HFFc6 (cell line): ENCODE results near the gene DRP2. TPM values are rescaled to one million over a fixed set of nuclear protein-coding genes. Genes with fewer than 3 reads are reported as not detected.

Source experiments
- DNase-seq: peaks from one replicate; pipeline ENCODE4 v3.0.0-alpha.2; 2018
- H3K27ac Mint-ChIP-seq: 2 replicates; pipeline ENCODE4 v1.8.0; 2020; ENCODE audit warnings: mild to moderate bottlenecking, mixed read lengths
- H3K27me3 Mint-ChIP-seq: 2 replicates; pipeline ENCODE4 v1.8.0; 2021; ENCODE audit warnings: mild to moderate bottlenecking, moderate library complexity, mixed read lengths; ENCODE audit not compliant: insufficient read depth
- H3K36me3 Mint-ChIP-seq: 2 replicates; pipeline ENCODE4 v1.8.0; 2021; ENCODE audit warnings: low read depth, mixed read lengths
- H3K4me1 Mint-ChIP-seq: 2 replicates; pipeline ENCODE4 v1.8.0; 2020; ENCODE audit warnings: low read depth, mixed read lengths
- H3K4me3 Mint-ChIP-seq: 2 replicates; pipeline ENCODE4 v1.8.0; 2020; ENCODE audit warnings: mild to moderate bottlenecking, moderate library complexity, mixed read lengths
- H3K9me3 Mint-ChIP-seq: 2 replicates; pipeline ENCODE4 v1.8.0; 2020; ENCODE audit warnings: mild to moderate bottlenecking, mixed read lengths
- CTCF ChIP-seq: fragments of 200-600 bp; sonication (generic); IDR thresholded peaks from 2 replicates; pipeline ENCODE4 v1.5.0; 2021; ENCODE audit warnings: antibody characterized with exemption, mild to moderate bottlenecking
- total RNA-seq, 6 experiments: library from RNA; stranded (reverse); fragmentation: NEBNext Ultra II Directional; extraction: Animal tissue kit (Norgen Biotek cat#: 25700); gene quantifications; 2 replicates in 1 of 6; 3 replicates in 5 of 6; pipeline ENCODE4 v1.2.3, GENCODE V29; 2021

The DRP2 gene
- total RNA-seq, 6 experiments from 2014 or later: 0.30 to 0.55 (median 0.37) TPM

GRCh38 chrX:101263766-101264165, 44.2 kb downstream of the DRP2 start:
- H3K9me3 Mint-ChIP-seq: no peaks in the 10 kb centered on the region
- no peaks in the 10 kb centered on the region for H3K27me3 Mint-ChIP-seq
- H3K36me3 Mint-ChIP-seq: no peaks in the 10 kb centered on the region
- peaks cover 30% of the 10 kb centered on the region for H3K4me1 Mint-ChIP-seq
- no peak for TF ChIP-seq CTCF
- DNase-seq: no peak
- H3K27ac Mint-ChIP-seq: no peak overlapping the region; the same call in 1 of the 2 replicates
- no peak overlapping the region for H3K4me3 Mint-ChIP-seq

GRCh38 chrX:101265869-101266428, 46.4 kb downstream of the DRP2 start:
- Mint-ChIP-seq H3K9me3 (no peaks in the 10 kb centered on the region), H3K36me3 (no peaks in the 10 kb centered on the region), H3K27ac (peak overlapping the region; percentile 82), H3K4me1 (peaks cover 30% of the 10 kb centered on the region), H3K4me3 (no peak overlapping the region; the same call in 1 of the 2 replicates), H3K27me3 (no peaks in the 10 kb centered on the region)
- no peak for TF ChIP-seq CTCF
- peak; percentile 61 for DNase-seq

GRCh38 chrX:101274198-101274597, 54.6 kb downstream of the DRP2 start:
- H3K9me3 Mint-ChIP-seq: no peaks in the 10 kb centered on the region
- TF ChIP-seq CTCF: no peak
- no peak for DNase-seq
- H3K27me3 Mint-ChIP-seq: no peaks in the 10 kb centered on the region; the same call in 1 of the 2 replicates
- peaks cover 5% of the 10 kb centered on the region for H3K4me1 Mint-ChIP-seq
- H3K36me3 Mint-ChIP-seq: no peaks in the 10 kb centered on the region
- no peak overlapping the region for H3K27ac Mint-ChIP-seq
- no peak overlapping the region for H3K4me3 Mint-ChIP-seq

GRCh38 chrX:101276238-101276637, 56.7 kb downstream of the DRP2 start:
- Mint-ChIP-seq H3K27me3 (no peaks in the 10 kb centered on the region; the same call in none of the 2 replicates), H3K4me3 (no peak overlapping the region), H3K27ac (no peak overlapping the region), H3K36me3 (no peaks in the 10 kb centered on the region), H3K4me1 (peaks cover 5% of the 10 kb centered on the region), H3K9me3 (no peaks in the 10 kb centered on the region)
- TF ChIP-seq CTCF: no peak
- no peak for DNase-seq

GRCh38 chrX:101287402-101287801, 67.8 kb downstream of the DRP2 start:
- peak; percentile 78 for TF ChIP-seq CTCF
- Mint-ChIP-seq H3K9me3 (no peaks in the 10 kb centered on the region), H3K4me3 (no peak overlapping the region), H3K27ac (no peak overlapping the region), H3K27me3 (no peaks in the 10 kb centered on the region), H3K4me1 (peaks cover 8% of the 10 kb centered on the region; the same call in 1 of the 2 replicates), H3K36me3 (no peaks in the 10 kb centered on the region)
- peak; percentile 45 for DNase-seq
